Heart right ventricle (tissue), 16 donors: ENCODE results near the gene TOX2. TPM values are rescaled to one million over a fixed set of nuclear protein-coding genes. Genes with fewer than 3 reads are reported as not detected.
A peak's percentile ranks its signal among the peaks of the same experiment; 100 is the strongest.

Experiments
- ATAC-seq, 8 donors: fragments of 200-7000 bp; cut with Tn5 transposase; one replicate each; pipeline ENCODE4 v1.9.1; 2020; ENCODE audit warnings: mild to moderate bottlenecking in 8 of 8, moderate library complexity in 8 of 8, moderate number of reproducible peaks in 1 of 8
- DNase-seq, 2 donors: peaks; one replicate each; pipeline ENCODE4 v3.0.0-alpha.2; 2020
- H3K27ac ChIP-seq, 10 donors: fragments of 200-600 bp; sonication (generic) in 2 of 10; one replicate each; pipeline versions ENCODE4 v1.5.0 to v1.8.0; 2020 to 2022; ENCODE audit warnings: mild to moderate bottlenecking in 3 of 10
- H3K27me3 ChIP-seq, 7 donors: fragments of 200-600 bp; one replicate each; pipeline ENCODE4 v1.8.0; 2021 to 2022; ENCODE audit warnings: mild to moderate bottlenecking in 2 of 7
- H3K36me3 ChIP-seq, 9 donors: fragments of 200-600 bp; sonication (generic) in 1 of 9; one replicate each; pipeline versions ENCODE4 v1.5.0 to v1.8.0; 2020 to 2022; ENCODE audit warnings: mild to moderate bottlenecking in 2 of 9
- H3K4me1 ChIP-seq, 9 donors: fragments of 200-600 bp; sonication (generic) in 1 of 9; one replicate each; pipeline versions ENCODE4 v1.5.0 to v1.8.0; 2020 to 2022; ENCODE audit warnings: mild to moderate bottlenecking in 4 of 9
- H3K4me3 ChIP-seq, 10 donors: fragments of 200-600 bp; sonication (generic) in 2 of 10; one replicate each; pipeline versions ENCODE4 v1.5.0 to v1.8.0; 2020 to 2022; ENCODE audit warnings: mild to moderate bottlenecking in 7 of 10, moderate library complexity in 2 of 10
- H3K9me3 ChIP-seq, 11 donors: fragments of 200-600 bp in 10 of 11; sonication (generic) in 2 of 11; one replicate each; pipeline versions ENCODE4 v1.5.0 to v1.8.0; 2013 to 2022; ENCODE audit warnings: mild to moderate bottlenecking in 2 of 11, control low read depth in 1 of 11, moderate library complexity in 1 of 11
- CTCF ChIP-seq, 9 donors: fragments of 200-600 bp; sonication (generic) in 2 of 9; IDR thresholded peaks; one replicate each; pipeline versions ENCODE4 v1.5.0 to v1.8.0; 2021 to 2022; ENCODE audit warnings: antibody characterized with exemption in 9 of 9, mild to moderate bottlenecking in 5 of 9, moderate library complexity in 1 of 9
- WGBS, 2 donors: extraction: QIAGEN DNeasy Blood & Tissue Kit; methylation state at CpG; one replicate each; pipeline ENCODE4 v1.1.7; 2013; ENCODE audit warnings: inconsistent platforms in 1 of 2; 5-methylcytosine and 5-hydroxymethylcytosine counted together
- intact Hi-C, 10 donors: fragments of 100-400 bp; cut with DNase I; formaldehyde crosslinking; loops; one replicate each; pipeline versions ENCODE4 v1.11.1 to v1.14.2; 2022
- polyA plus RNA-seq, 2 donors: library from polyadenylated mRNA; stranded (reverse); fragments of 200-250 nt; gene quantifications; one replicate each; pipeline ENCODE4 v1.2.3, GENCODE V29; 2013
- total RNA-seq, 10 donors: library from RNA; stranded (reverse); fragmentation: NEBNext Ultra II Directional in 3 of 10; extraction: Animal tissue kit (Norgen Biotek cat#: 25700) in 3 of 10; gene quantifications; one replicate each; pipeline versions ENCODE4 v1.2.1 to v1.2.4, GENCODE V29; 2021 to 2023
- donor health status: Arrhythmogenic right ventricular cardiomyopathy.
- donor health status: ischemic (EF 13 %, LVEDD 7.1; RV severe dilation, severe dysfunction).
- donor health status: healthy with polysubstance abuse.
- donor health status: DM: no; HTN: yes; CAD: no.
- donor health status: DM: no; HTN: no; CAD: no.
- donor health status: ischemic (EF 25% LVEDD 6.9; RV normal size, moderate dysfunction).
- donor health status: ischemic (EF 25% LVEDD 5.7; RV mildly dilated, moderate dysfunction).
- donor health status: healthy.
- donor health status: DM: yes; HTN: yes; CAD: no.
- donor health status: Ischemic cardiomyopathy.
- donor health status: ischemic (EF 35%, LVEDD 5.7; RV mildly dilated, moderate dysfunction).
- donor health status: nonischemic (EF 11% LVEDD 7.7; RV severe dilation, severe dysfunction).
- donor health status: DM: yes; HTN: yes; CAD: no.
- donor health status: PGD.
- donor health status: ischemic (EF 29% LVEDD 5.4; RV normal size, mild dysfunction).
- donor health status: nonischemic (EF 23%, LVEDD 6.1; RV moderate dilation, normal function).

The TOX2 gene
- total and polyA plus RNA-seq, 12 donors, result 0.25 to 2.0 (median 1.1) TPM

DNA sequence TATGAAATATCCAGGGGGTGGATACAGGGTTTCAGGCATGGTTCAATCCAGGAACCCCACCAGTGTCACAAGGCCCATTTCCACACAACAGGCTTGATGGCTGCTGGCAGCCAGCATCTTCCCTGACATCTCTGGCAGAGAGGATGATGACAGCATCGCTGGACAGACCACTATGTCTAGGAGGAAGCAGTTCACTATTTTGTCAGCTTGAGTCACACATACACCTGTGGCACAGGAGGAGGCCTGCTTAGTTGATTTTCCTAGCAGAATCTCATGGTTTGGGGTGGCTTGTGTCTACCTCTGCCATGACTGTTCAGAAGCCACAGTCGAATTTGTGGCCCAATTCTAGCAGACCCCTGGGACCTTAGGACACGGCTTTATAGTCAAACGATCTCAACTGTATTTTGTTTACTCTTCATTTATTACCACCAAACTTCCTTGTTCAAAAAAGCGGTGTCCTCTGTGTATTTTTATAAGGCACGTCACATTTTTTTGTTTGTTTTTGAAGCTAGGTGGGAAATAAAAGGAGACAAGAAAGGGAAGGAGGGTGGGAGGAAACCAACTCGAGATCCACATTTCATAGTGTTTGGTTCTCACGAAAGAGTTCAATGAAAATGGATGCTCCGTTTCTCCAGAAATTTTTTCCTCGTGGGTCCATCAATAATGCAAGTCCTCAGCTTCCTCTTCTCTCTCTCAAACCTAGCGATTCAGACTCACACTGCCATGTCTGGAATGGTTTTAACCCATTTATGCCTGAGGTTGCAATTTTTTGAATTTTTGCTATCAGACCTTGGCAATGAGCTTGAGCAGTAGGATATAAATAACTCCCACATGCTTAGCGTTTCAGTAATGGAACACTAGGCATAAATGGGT lies 94.4 kb downstream of the TOX2 start:
- TF ChIP-seq CTCF (IDR thresholded peaks at IDR 0.05), result no peak
- Histone ChIP-seq H3K4me1 (peaks cover 0 to 9% (median 4%) of the 10 kb centered on the region in 9 donors), H3K36me3 (no peaks in the 10 kb centered on the region), H3K9me3 (no peaks in the 10 kb centered on the region), H3K27ac (no peak overlapping the region), H3K27me3 (peaks cover 0 to 17% (median 4%) of the 10 kb centered on the region in 7 donors), H3K4me3 (no peak overlapping the region)
- DNase-seq (no peak), ATAC-seq (peak in 2 of 8 donors; percentile 19 to 28)
- intact Hi-C loops, result loop anchor here in 1 of 10 donors (10.0 kb wide), 2 partner anchors 164 to 244 kb away; no protein-coding TSS in a partner anchor
- 56 to 59% methylated on average over 12 of the region's 12 CpGs for WGBS, 2 donors

DNA sequence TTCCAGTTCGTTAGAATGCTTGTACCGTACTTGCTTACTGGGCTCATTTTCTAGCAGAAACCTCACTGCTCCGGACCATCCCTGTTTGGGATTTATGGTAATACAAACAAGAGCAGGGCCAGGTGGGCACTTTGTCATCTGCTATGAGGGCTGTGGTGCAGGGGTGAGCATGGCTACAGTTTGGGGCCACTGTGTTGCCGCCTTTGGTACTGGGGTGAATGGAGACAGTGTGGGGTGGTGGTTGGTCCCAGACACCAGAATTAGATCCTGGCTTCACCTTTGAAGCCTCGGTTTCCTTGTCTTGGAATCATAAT lies 95.0 kb downstream of the TOX2 start:
- DNase-seq (no peak), ATAC-seq (peak in 1 of 8 donors; percentile 17)
- WGBS, 2 donors, result 73 to 82% methylated on average over 5 of the region's 5 CpGs
- H3K4me3 ChIP-seq, result no peak overlapping the region
- peaks cover 0 to 22% (median 7%) of the 10 kb centered on the region in 7 donors for H3K27me3 ChIP-seq
- H3K4me1 ChIP-seq, result peaks cover 0 to 9% (median 4%) of the 10 kb centered on the region in 9 donors
- no peak overlapping the region for H3K27ac ChIP-seq
- H3K9me3 ChIP-seq, result no peaks in the 10 kb centered on the region
- TF ChIP-seq CTCF (IDR thresholded peaks at IDR 0.05), result no peak
- H3K36me3 ChIP-seq, result no peaks in the 10 kb centered on the region
- intact Hi-C loops, result loop anchor here in 1 of 10 donors (10.0 kb wide), 2 partner anchors 165 to 245 kb away; no protein-coding TSS in a partner anchor

- ATAC-seq, result no peak
- intact Hi-C loops, result no loop called here
- no peak overlapping the region for H3K27ac ChIP-seq
These were observed 95.6 kb downstream of the TOX2 start for GRCh38 chr20:44010162-44010704.

More at GRCh38 chr20:44010162-44010704, 95.6 kb downstream of the TOX2 start:
- WGBS, 2 donors, result 59 to 64% methylated on average over 9 of the region's 9 CpGs
- Histone ChIP-seq H3K36me3 (no peaks in the 10 kb centered on the region), H3K4me3 (no peak overlapping the region), H3K9me3 (no peaks in the 10 kb centered on the region), H3K4me1 (peaks cover 0 to 9% (median 4%) of the 10 kb centered on the region in 9 donors), H3K27me3 (peaks cover 0 to 26% (median 10%) of the 10 kb centered on the region in 7 donors)
- DNase-seq, result no peak
- no peak for TF ChIP-seq CTCF (IDR thresholded peaks at IDR 0.05)
